SHP77 treated with DMSO at 0.1 percent for 48 hours (cell line): ENCODE results near the gene SORBS1.

Experiments
- DNase-seq: peaks from one replicate; lab custom pipeline; 2025; lab: John Stamatoyannopoulos, UW

SORBS1 gene

DNA sequence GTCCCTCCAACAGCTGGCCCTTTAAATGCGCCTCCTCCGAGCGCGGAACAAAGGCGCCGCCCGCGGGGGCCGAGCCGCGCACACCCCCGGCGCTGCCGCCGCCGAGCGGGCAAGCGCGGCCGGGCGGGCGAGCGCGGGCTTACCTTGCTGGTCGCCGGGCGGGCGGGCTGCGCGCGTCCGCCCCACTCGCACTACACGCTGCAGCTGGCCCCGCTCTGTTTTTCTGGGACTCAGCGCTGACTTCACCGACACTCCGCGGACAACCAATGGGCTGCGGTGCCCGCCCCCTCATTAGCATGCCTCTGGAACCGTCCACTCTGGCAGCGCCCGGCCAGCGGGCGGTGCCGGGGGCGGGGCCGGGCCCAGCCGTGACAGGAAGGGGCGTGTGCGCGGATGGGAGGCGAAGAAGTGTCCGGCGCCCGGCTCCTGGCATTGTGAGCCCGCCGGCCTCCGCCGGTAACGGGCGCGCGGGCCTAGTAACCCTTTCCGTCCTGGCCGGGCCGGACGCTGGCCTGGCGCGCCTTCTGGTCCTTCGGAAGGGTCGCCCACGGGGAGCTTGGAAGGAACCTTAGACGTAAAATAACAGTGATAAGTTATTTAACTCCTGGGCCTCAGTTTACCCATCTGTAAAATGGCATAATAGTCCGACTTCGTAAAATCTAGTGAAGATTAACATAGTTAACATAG is at the start of gene SORBS1:
SORBS1 (minus strand) TSS at position 195 of the 687 bp plus-strand sequence. CDS start 120,236 bp downstream, outside the sequence.
- peak; percentile 86 for DNase-seq

GRCh38 chr10:95610727-95611126 is 49.6 kb upstream of the SORBS1 start:
- DNase-seq: no peak

- DNase-seq: no peak
Measured at GRCh38 chr10:95606922-95607321, 45.8 kb upstream of the SORBS1 start.

- DNase-seq: no peak
Measured at GRCh38 chr10:95605163-95605562, 44.0 kb upstream of the SORBS1 start.

GRCh38 chr10:95604630-95605029 is 43.5 kb upstream of the SORBS1 start:
- DNase-seq: no peak

DNA sequence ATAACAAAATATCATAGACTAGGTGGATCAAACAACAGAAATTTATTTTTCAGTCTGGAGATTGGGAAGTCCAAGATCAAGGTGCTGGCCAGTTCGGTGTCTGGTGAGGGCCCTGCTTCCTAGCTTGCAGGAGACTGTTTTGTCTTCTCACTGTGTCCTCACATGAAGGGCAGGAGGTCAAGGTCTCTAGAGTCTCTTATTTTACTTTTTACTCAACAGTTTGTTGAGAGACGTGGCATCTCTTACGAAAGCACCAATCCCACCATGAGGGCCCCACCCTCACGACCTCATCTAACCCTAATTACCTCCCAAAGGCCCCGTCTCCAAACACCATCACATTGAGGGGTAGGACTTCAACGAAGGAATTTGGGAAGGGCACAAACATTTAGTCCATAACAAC is 41.2 kb upstream of the SORBS1 start:
- DNase-seq: no peak

DNA sequence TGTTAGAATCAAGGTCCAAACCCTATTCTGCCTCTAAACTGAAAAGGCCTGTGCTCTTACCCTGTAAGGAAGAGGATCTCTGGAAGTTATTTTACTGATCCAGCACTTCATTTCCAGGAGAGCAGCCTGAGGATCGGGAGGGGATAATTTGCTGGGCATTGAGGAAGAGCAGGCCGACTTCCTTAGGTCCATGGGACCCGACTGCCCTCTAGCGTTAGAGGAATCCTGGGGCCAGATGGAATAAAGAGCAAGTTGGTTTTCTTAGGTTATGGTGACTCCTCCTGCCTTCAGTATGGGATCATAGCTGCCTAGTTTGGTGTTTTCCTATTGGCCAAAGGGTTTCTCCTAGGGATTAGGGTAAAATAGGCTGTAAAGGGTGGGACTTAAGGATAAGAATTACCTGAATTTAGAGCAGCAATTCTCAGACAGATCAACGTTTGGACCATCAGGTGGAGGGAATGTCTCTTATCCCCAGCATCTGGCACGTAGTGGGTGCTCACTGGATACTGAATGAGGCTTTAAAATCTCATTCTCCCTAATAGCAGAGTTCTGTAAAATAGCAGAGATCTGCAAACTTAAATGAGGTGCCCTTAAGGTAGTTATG is 40.0 kb upstream of the SORBS1 start:
- peak; percentile 74 for DNase-seq

DNA sequence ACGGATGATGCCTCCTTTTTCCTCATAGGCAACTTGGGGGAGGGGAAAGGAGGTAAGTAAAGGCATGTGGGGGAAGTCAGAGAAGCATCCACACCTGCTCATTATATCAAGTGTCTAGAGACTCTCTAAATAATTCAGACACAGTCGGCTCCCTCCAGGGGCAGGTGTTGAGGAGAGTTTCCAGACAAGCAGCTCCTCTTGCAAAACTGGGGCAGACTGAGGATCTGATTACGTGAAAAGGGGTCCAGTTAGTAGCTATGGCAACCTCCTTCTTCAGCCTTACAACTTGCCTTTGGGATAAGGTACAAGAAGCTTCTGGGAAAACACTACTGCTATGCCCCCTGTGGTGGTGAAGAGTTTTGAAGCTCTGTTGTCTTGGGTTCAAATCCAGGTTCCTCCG is 39.0 kb upstream of the SORBS1 start:
- no peak for DNase-seq

DNA sequence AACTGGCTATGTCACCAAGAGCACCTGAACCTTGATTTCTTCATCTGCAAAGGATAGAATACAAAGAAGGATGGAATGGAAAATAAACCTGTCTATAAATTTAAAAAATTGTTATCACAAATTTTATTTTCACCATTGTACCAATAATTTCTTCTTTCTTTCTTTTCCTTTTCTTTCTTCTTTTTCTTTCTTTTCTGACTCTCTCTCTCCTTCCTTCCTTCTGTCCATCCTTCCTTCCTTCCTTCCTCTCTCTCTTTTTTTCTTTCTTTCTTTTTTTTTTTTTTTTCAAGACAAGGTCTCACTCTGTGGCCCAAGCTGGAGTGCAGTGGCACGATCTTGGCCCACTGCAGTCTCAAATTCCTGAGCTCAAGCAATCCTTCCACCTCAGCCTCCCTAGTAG is 36.6 kb upstream of the SORBS1 start:
- DNase-seq: no peak

DNA sequence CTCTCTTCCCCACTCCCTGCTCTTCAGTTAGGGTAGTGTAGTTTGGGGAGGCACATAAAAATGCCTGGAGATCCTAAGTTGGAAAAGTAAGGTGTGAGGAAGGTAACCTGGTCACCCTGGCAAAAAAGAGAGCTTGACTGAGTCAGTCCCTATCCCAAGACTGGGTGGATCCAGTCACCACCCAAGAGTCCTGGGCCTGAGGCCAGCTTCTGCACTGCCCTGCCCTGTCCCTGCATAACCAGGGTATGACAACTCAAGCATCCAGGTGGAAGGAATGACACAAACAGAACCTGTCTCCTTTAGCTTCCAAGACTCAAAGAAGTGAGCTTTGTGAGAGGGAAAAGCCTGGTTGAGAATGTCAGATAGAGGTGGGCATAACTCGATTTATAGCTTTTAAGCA is 26.9 kb upstream of the SORBS1 start:
- DNase-seq: no peak

GRCh38 chr10:95579835-95580535 is 18.8 kb upstream of the SORBS1 start:
- DNase-seq: no peak

GRCh38 chr10:95579292-95579691 is 18.1 kb upstream of the SORBS1 start:
- DNase-seq: no peak

DNA sequence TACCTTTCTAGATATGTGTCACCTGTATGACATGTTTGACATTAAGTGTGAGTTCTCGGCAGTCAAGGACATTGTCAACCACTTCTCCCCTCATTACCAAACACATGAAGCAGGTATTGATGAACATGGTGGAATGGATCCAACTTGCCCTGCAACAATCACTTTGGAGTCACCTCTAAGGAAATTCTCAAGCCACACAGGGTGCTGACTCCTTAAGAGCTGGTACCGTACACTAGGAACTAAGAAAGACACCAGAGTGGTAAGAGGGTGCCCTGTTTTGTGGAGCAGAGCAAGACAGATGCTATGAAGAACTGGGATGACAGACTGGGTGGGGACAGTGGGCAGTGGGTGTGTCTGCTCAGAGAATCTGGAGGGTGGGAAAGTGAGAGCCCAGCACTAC is 17.4 kb upstream of the SORBS1 start:
- no peak for DNase-seq

GRCh38 chr10:95574649-95575365 is 13.6 kb upstream of the SORBS1 start:
- DNase-seq: no peak

GRCh38 chr10:95573964-95574604 is 12.9 kb upstream of the SORBS1 start:
- no peak for DNase-seq

GRCh38 chr10:95573527-95573926 is 12.4 kb upstream of the SORBS1 start:
- DNase-seq: no peak

- no peak for DNase-seq
Measured at GRCh38 chr10:95572131-95572820, 11.1 kb upstream of the SORBS1 start.

GRCh38 chr10:95571390-95571789 is 10.2 kb upstream of the SORBS1 start:
- no peak for DNase-seq

DNA sequence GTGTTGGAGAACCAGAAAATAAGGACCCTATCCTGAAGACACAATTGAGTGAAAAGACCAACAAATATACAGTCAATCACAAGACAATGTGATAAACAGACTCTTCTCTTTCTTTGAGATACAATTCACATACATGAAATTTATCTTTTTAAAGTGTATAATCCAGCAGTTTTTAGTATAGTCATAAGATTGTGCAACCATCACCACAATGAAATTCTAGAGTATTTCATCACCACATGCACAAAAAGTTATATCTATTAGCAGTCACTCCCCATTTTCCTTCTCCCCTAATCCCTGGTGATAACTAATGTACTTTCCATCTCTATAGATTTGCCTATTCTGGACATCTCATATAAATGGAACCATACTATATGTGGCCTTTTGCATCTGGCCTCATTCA is 8.2 kb upstream of the SORBS1 start:
- no peak for DNase-seq

- DNase-seq: no peak
Measured at GRCh38 chr10:95567903-95568630, 6.9 kb upstream of the SORBS1 start.

- DNase-seq: no peak
Measured at GRCh38 chr10:95566136-95566535, 5.0 kb upstream of the SORBS1 start.
